IMR-90 (cell line): ENCODE measurements around the gene ATP6V1A. TPM values are rescaled to one million over a fixed set of nuclear protein-coding genes. Genes with fewer than 3 reads are reported as not detected.
A peak's percentile ranks its signal among the peaks of the same experiment; 100 is the strongest.

Source experiments
- ATAC-seq: fragments of 200-7000 bp; cut with Tn5 transposase; 2 replicates; pipeline ENCODE4 v1.9.1; 2020; ENCODE audit warnings: low read depth, mild to moderate bottlenecking, moderate library complexity
- BruUV-seq: library from RNA; stranded (reverse); fragments of 400-500 nt; replicated peaks from 2 replicates; lab custom pipeline; 2021; lab: Mats Ljungman, UMichigan
- CTCF ChIA-PET: fragments of 300-600 bp; formaldehyde crosslinking; extraction: SDS; loops from one replicate; lab custom pipeline; 2021; ENCODE audit warnings: antibody characterized with exemption; lab: Yijun Ruan, JAX
- POLR2A ChIA-PET: fragments of 300-600 bp; sonication (Branson Sonifier 250); formaldehyde crosslinking; loops from one replicate; lab custom pipeline; 2022; ENCODE audit warnings: antibody characterized with exemption; ENCODE audit not compliant: unreplicated experiment; lab: Charles Lee
- DNase-seq: peaks from one replicate; pipeline ENCODE4 v3.0.0; 2013
- H2AFZ ChIP-seq: replicated peaks from 2 replicates; pipeline ENCODE3; 2013; ENCODE audit warnings: low read length, mild to moderate bottlenecking; ENCODE audit not compliant: poor library complexity
- H2AK5ac ChIP-seq: 2 replicates; pipeline ENCODE4 v1.6.1; 2013; ENCODE audit warnings: low read depth, low read length, inconsistent platforms
- H2AK9ac ChIP-seq: replicated peaks from 2 replicates; pipeline ENCODE3; 2013; ENCODE audit warnings: mild to moderate bottlenecking, low read depth, low read length, moderate library complexity; ENCODE audit not compliant: poor library complexity
- H2BK120ac ChIP-seq: 2 replicates; pipeline ENCODE4 v1.6.1; 2013; ENCODE audit warnings: low read depth, low read length, inconsistent platforms
- H2BK15ac ChIP-seq: 3 replicates; pipeline ENCODE4 v1.6.1; 2013; ENCODE audit warnings: low read depth, low read length, inconsistent platforms
- H2BK20ac ChIP-seq: 2 replicates; pipeline ENCODE4 v1.6.1; 2013; ENCODE audit warnings: low read depth, mild to moderate bottlenecking, inconsistent platforms, low read length, moderate library complexity
- H2BK5ac ChIP-seq: 2 replicates; pipeline ENCODE4 v1.6.1; 2013; ENCODE audit warnings: mild to moderate bottlenecking, low read depth, low read length, inconsistent platforms; ENCODE audit not compliant: poor library complexity, severe bottlenecking
- H3K14ac ChIP-seq: replicated peaks from 2 replicates; pipeline ENCODE4 v1.6.1; 2013; ENCODE audit warnings: low read depth, low read length, inconsistent platforms
- H3K18ac ChIP-seq: 2 replicates; pipeline ENCODE4 v1.6.1; 2013; ENCODE audit warnings: low read depth, low read length, control low read depth
- H3K23ac ChIP-seq: 2 replicates; pipeline ENCODE4 v1.6.1; 2013; ENCODE audit warnings: low read depth, low read length, inconsistent platforms
- H3K27ac ChIP-seq: 2 replicates; pipeline ENCODE4 v1.5.1; 2013; ENCODE audit warnings: mild to moderate bottlenecking, control low read depth, low read length; ENCODE audit not compliant: insufficient read depth
- H3K27me3 ChIP-seq: 2 replicates; pipeline ENCODE4 v1.6.1; 2013; ENCODE audit warnings: low read length; ENCODE audit not compliant: control insufficient read depth, insufficient read depth
- H3K36me3 ChIP-seq: 2 replicates; pipeline ENCODE4 v1.6.1; 2013; ENCODE audit warnings: low read length, mixed read lengths; ENCODE audit not compliant: control insufficient read depth, insufficient read depth
- H3K4ac ChIP-seq: 2 replicates; pipeline ENCODE4 v1.6.1; 2013; ENCODE audit warnings: low read depth, low read length, inconsistent platforms
- H3K4me1 ChIP-seq: 2 replicates; pipeline ENCODE4 v1.6.1; 2013; ENCODE audit warnings: low read length, mixed read lengths; ENCODE audit not compliant: control insufficient read depth, insufficient read depth
- H3K4me2 ChIP-seq: 2 replicates; pipeline ENCODE4 v1.6.1; 2013; ENCODE audit warnings: low read depth, mild to moderate bottlenecking, control low read depth, low read length, moderate library complexity
- H3K4me3 ChIP-seq: 2 replicates; pipeline ENCODE4 v1.5.1; 2013; ENCODE audit warnings: low read depth, mild to moderate bottlenecking, control low read depth, low read length, moderate library complexity; ENCODE audit not compliant: insufficient read depth
- H3K56ac ChIP-seq: 2 replicates; pipeline ENCODE4 v1.6.1; 2013; ENCODE audit warnings: low read length, inconsistent platforms; ENCODE audit not compliant: insufficient read depth; ENCODE audit errors: extremely low read depth
- H3K79me1 ChIP-seq, 2 experiments: 2 replicates each; pipeline ENCODE4 v1.6.1; 2013; ENCODE audit warnings: low read length in 2 of 2, inconsistent platforms in 1 of 2, low read depth in 1 of 2
- H3K9ac ChIP-seq: 2 replicates; pipeline ENCODE4 v1.6.1; 2013; ENCODE audit warnings: low read depth, low read length, control low read depth
- H3K9me1 ChIP-seq: 2 replicates; pipeline ENCODE4 v1.6.1; 2013; ENCODE audit warnings: low read length, inconsistent platforms; ENCODE audit not compliant: insufficient read depth
- H3K9me3 ChIP-seq: 2 replicates; pipeline ENCODE4 v1.6.1; 2013; ENCODE audit warnings: low read length; ENCODE audit not compliant: control insufficient read depth, insufficient read depth
- H4K20me1 ChIP-seq: 2 replicates; pipeline ENCODE4 v1.6.1; 2013; ENCODE audit warnings: low read length, inconsistent platforms; ENCODE audit not compliant: insufficient read depth
- H4K5ac ChIP-seq: 2 replicates; pipeline ENCODE4 v1.6.1; 2013; ENCODE audit warnings: mild to moderate bottlenecking, low read depth, low read length, control low read depth
- H4K8ac ChIP-seq, 2 experiments: 2 replicates each; pipeline ENCODE4 v1.6.1; 2013; ENCODE audit warnings: low read depth in 2 of 2, low read length in 2 of 2, control low read depth in 1 of 2, inconsistent platforms in 1 of 2
- H4K91ac ChIP-seq: 2 replicates; pipeline ENCODE4 v1.6.1; 2013; ENCODE audit warnings: low read depth, low read length, inconsistent platforms; ENCODE audit not compliant: insufficient read depth
- BHLHE40 ChIP-seq: fragments of 150-350 bp; IDR thresholded peaks from 2 replicates; pipeline ENCODE4 v1.6.1; 2016; ENCODE audit warnings: mild to moderate bottlenecking, low read depth, low read length
- CEBPB ChIP-seq: IDR thresholded peaks from 2 replicates; pipeline ENCODE4 v1.6.1; 2012; ENCODE audit warnings: low read depth, low read length, improper control_type of control experiment
- CTCF ChIP-seq: conservative IDR thresholded peaks from 2 replicates; pipeline ENCODE4 v1.5.1; 2012; ENCODE audit warnings: mild to moderate bottlenecking, low read depth, low read length, improper control_type of control experiment
- ELK1 ChIP-seq: fragments of 150-350 bp; IDR thresholded peaks from 2 replicates; pipeline ENCODE4 v1.6.1; 2016; ENCODE audit warnings: low read depth, mild to moderate bottlenecking, low read length, moderate library complexity, borderline replicate concordance
- FOS ChIP-seq: fragments of 150-350 bp; IDR thresholded peaks from 2 replicates; pipeline ENCODE4 v1.6.1; 2016; ENCODE audit warnings: low read depth, low read length
- MAFK ChIP-seq: IDR thresholded peaks from 2 replicates; pipeline ENCODE4 v1.6.1; 2012; ENCODE audit warnings: low read depth, low read length, improper control_type of control experiment
- MAZ ChIP-seq: IDR thresholded peaks from 2 replicates; pipeline ENCODE4 v1.6.1; 2012; ENCODE audit warnings: low read depth, mild to moderate bottlenecking, low read length, improper control_type of control experiment, moderate library complexity, borderline replicate concordance
- MXI1 ChIP-seq: IDR thresholded peaks from 2 replicates; pipeline ENCODE4 v1.6.1; 2012; ENCODE audit warnings: low read depth, mild to moderate bottlenecking, low read length, moderate library complexity, borderline replicate concordance
- NFE2L2 ChIP-seq: fragments of 150-350 bp; IDR thresholded peaks from 2 replicates; pipeline ENCODE4 v1.6.1; 2016; ENCODE audit warnings: low read depth, mild to moderate bottlenecking, low read length
- POLR2A ChIP-seq: IDR thresholded peaks from 2 replicates; pipeline ENCODE4 v1.6.1; 2012; ENCODE audit warnings: mild to moderate bottlenecking, low read depth, low read length
- RFX5 ChIP-seq: IDR thresholded peaks from 2 replicates; pipeline ENCODE4 v1.8.0; 2012; ENCODE audit warnings: low read depth, mild to moderate bottlenecking, low read length, moderate library complexity
- SMC3 ChIP-seq: fragments of 150-350 bp; IDR thresholded peaks from 2 replicates; pipeline ENCODE4 v1.6.1; 2016; ENCODE audit warnings: low read depth, mild to moderate bottlenecking, antibody characterized with exemption, low read length, moderate library complexity
- USF2 ChIP-seq: fragments of 150-350 bp; IDR thresholded peaks from 2 replicates; pipeline ENCODE4 v1.6.1; 2017; ENCODE audit warnings: mild to moderate bottlenecking, antibody characterized with exemption, low read length, low read depth
- WGBS, 2 experiments: methylation state at CpG; one replicate each; pipeline versions ENCODE4 v1.1.5 to v1.1.7; 2013; ENCODE audit warnings: missing lambda C conversion rate in 2 of 2; ENCODE audit not compliant: insufficient read length in 1 of 2; ENCODE audit errors: extremely low coverage in 2 of 2; 5-methylcytosine and 5-hydroxymethylcytosine counted together
- dilution Hi-C: fragments of 300-500 bp; cut with HindIII; formaldehyde crosslinking; loops from one replicate; pipeline ENCODE4 v1.14.3; 2018; ENCODE audit warnings: low sequenced_read_pairs; ENCODE audit not compliant: unreplicated experiment
- in situ Hi-C: fragments of 300-500 bp; cut with MboI; formaldehyde crosslinking; loops from 3 replicates; pipeline ENCODE4 v1.14.3; 2019; ENCODE audit warnings: low sequenced_read_pairs, inconsistent platforms, mixed read lengths
- intact Hi-C: fragments of 100-400 bp; cut with micrococcal nuclease; formaldehyde crosslinking; loops from 2 replicates; pipeline ENCODE4 v1.10.0; 2022
- polyA plus RNA-seq, 3 experiments: library from polyadenylated mRNA; depleted of rRNA; stranded (reverse); fragments of >200 nt; gene quantifications; 2 replicates each; pipeline ENCODE4 v1.2.3, GENCODE V29; 2012; ENCODE audit warnings: low replicate concordance in 1 of 3
- total RNA-seq: library from RNA; depleted of rRNA; stranded (reverse); fragments of >200 nt; gene quantifications from 2 replicates; pipeline ENCODE4 v1.2.3, GENCODE V29; 2012

Gene ATP6V1A
- total and polyA plus RNA-seq, 2 of the 4 experiments (the other 2 are of a cell fraction), result 15.1 to 98.0 TPM

GRCh38 chr3:113747283-113748046 is 630 bp downstream of the ATP6V1A start:
- no peaks in the 10 kb centered on the region for H3K36me3 ChIP-seq
- no peak; the same call in 1 of the 2 replicates for ATAC-seq
- TF ChIP-seq BHLHE40, result no peak
- TF ChIP-seq MAZ, result no peak
- TF ChIP-seq SMC3, result no peak
- no peak for TF ChIP-seq MAFK
- no peak for TF ChIP-seq MXI1
- TF ChIP-seq POLR2A, result no peak
- TF ChIP-seq CTCF, result no peak
- TF ChIP-seq FOS, result no peak
- TF ChIP-seq USF2, result no peak
- TF ChIP-seq RFX5, result no peak
- TF ChIP-seq CEBPB, result no peak
- no peak for TF ChIP-seq ELK1
- no peak for TF ChIP-seq NFE2L2

More at GRCh38 chr3:113747283-113748046, 630 bp downstream of the ATP6V1A start:
- Histone ChIP-seq H3K56ac (peak overlapping the region; percentile 67), H3K23ac (peak overlapping the region; percentile 90), H3K18ac (peak overlapping the region; percentile 10; the same call in 1 of the 2 replicates), H3K14ac (peak overlapping the region; percentile 48), H3K9ac (peak overlapping the region; percentile 92), H3K9me3 (no peaks in the 10 kb centered on the region), H2BK15ac (peak overlapping the region; percentile 83; the same call in 2 of the 3 replicates), H4K8ac (peak overlapping the region; percentile 67 to 96; a peak in 2 of 4 replicates), H3K4me1 (peaks cover 4% of the 10 kb centered on the region; the same call in 1 of the 2 replicates), H3K27ac (peak overlapping the region; percentile 92), H3K9me1 (peaks cover 5% of the 10 kb centered on the region; the same call in 1 of the 2 replicates), H2BK120ac (peak overlapping the region; percentile 74), H2BK5ac (peak overlapping the region; percentile 91), H3K79me1 (peaks cover 3 to 47% of the 10 kb centered on the region in 2 experiments; a peak in 3 of 4 replicates), H4K91ac (peak overlapping the region; percentile 54), H2AK5ac (peak overlapping the region; percentile 63; the same call in 1 of the 2 replicates), H4K20me1 (peaks cover 26% of the 10 kb centered on the region), H2AFZ (peak overlapping the region; percentile 98), H3K4me2 (peak overlapping the region; percentile 93), H3K27me3 (no peaks in the 10 kb centered on the region), H3K4ac (peak overlapping the region; percentile 90), H3K4me3 (peak overlapping the region; percentile 82), H2AK9ac (peak overlapping the region; percentile 18), H2BK20ac (0 out of 2 replicates have a peak overlapping the region, but pooled peaks have one; percentile 21), H4K5ac (peak overlapping the region; percentile 26)
- intact Hi-C loops (loop anchor here (2.0 to 10.0 kb wide), 5 partner anchors 25 to 693 kb away; partner anchors contain the start of genes CCDC191 and QTRT2), in situ Hi-C loops (no loop called here), dilution Hi-C loops (no loop called here)
- BruUV-seq, result TSS peak; percentile 47
- ChIA-PET CTCF (no interaction called here), POLR2A (interaction anchor here (2.0 kb wide), 1 partner anchor 27 kb away, joined by 8 read pairs; no protein-coding TSS in a partner anchor)
- 0% methylated on average over 5 of the region's 18 CpGs; no CpG with 5 or more reads in 1 of the 2 experiments for WGBS, 2 experiments
- no peak for DNase-seq
